HepG2 (cell line): ENCODE data around the gene KIF1B. TPM values are rescaled to one million over a fixed set of nuclear protein-coding genes. Genes with fewer than 3 reads are reported as not detected.

Experiments
- ATAC-seq: fragments of 200-7000 bp; cut with Tn5 transposase; 3 replicates; pipeline ENCODE4 v1.9.1; 2020; ENCODE audit warnings: mild to moderate bottlenecking, moderate library complexity
- BruUV-seq: library from RNA; stranded (reverse); fragments of 400-500 nt; replicated peaks from 2 replicates; lab custom pipeline; 2021; lab: Mats Ljungman, UMichigan
- CTCF ChIA-PET: fragments of 300-600 bp; formaldehyde crosslinking; extraction: SDS; loops from one replicate; lab custom pipeline; 2021; ENCODE audit warnings: low total read pairs, inconsistent platforms, low intra/inter-chr PET ratio; lab: Yijun Ruan, JAX
- POLR2A ChIA-PET: fragments of 350-600 bp; sonication (Branson Sonifier 250); formaldehyde crosslinking; loops from one replicate; lab custom pipeline; 2020; ENCODE audit warnings: antibody characterized with exemption, inconsistent platforms; lab: Yijun Ruan, JAX
- DNase-seq: peaks from one replicate; pipeline ENCODE4 v3.0.0-alpha.2; 2015; ENCODE audit warnings: low spot score
- FAIRE-seq: peaks from 3 replicates; lab custom pipeline; 2011; peaks lifted over from hg19 to GRCh38; lab: Jason Lieb, UNC
- H2AFZ ChIP-seq: one replicate; pipeline ENCODE4 v1.6.1; 2011; ENCODE audit warnings: low read length, inconsistent platforms
- H3K27ac ChIP-seq: fragments of 300-600 bp; 3 replicates; pipeline ENCODE4 v1.8.0; 2011; ENCODE audit warnings: mixed run types, mild to moderate bottlenecking, mixed read lengths, low read length, inconsistent platforms; ENCODE audit not compliant: insufficient read depth; ENCODE audit errors: extremely low read length
- H3K27me3 ChIP-seq, 2 experiments: fragments of 200-600 bp in 1 of 2; 2 replicates in 1 of 2; 3 replicates in 1 of 2; pipeline versions ENCODE4 v1.6.0 to v1.8.0; 2011; ENCODE audit warnings: low read length in 2 of 2, mild to moderate bottlenecking in 2 of 2, moderate library complexity in 2 of 2, inconsistent platforms in 1 of 2; ENCODE audit not compliant: insufficient read depth in 2 of 2, control insufficient read depth in 1 of 2
- H3K36me3 ChIP-seq, 2 experiments: fragments of 200-600 bp in 1 of 2; replicated peaks in 1 of 2; 2 replicates in 1 of 2; 3 replicates in 1 of 2; pipeline versions ENCODE4 v1.5.1 to v1.8.0; 2011; ENCODE audit warnings: low read length in 2 of 2, inconsistent platforms in 1 of 2; ENCODE audit not compliant: insufficient read depth in 2 of 2, control insufficient read depth in 1 of 2
- H3K4me1 ChIP-seq: 2 replicates; pipeline ENCODE4 v1.5.1; 2012; ENCODE audit warnings: low read length, inconsistent platforms; ENCODE audit not compliant: insufficient read depth
- H3K4me2 ChIP-seq: 2 replicates; pipeline ENCODE4 v1.6.0; 2011; ENCODE audit warnings: low read depth, low read length, inconsistent platforms
- H3K4me3 ChIP-seq, 3 experiments: fragments of 200-600 bp in 1 of 3; sonication (generic), shearing (Covaris generic) in 1 of 3; replicated peaks in 1 of 3; 2 replicates each; pipeline ENCODE4 v1.5.1; 2011 to 2016; ENCODE audit warnings: low read length in 3 of 3, inconsistent platforms in 2 of 3, low read depth in 2 of 3, mild to moderate bottlenecking in 2 of 3, control low read depth in 1 of 3, mixed read lengths in 1 of 3; ENCODE audit not compliant: insufficient read depth in 1 of 3
- H3K79me2 ChIP-seq: one replicate; pipeline ENCODE4 v1.6.1; 2011; ENCODE audit warnings: low read length, inconsistent platforms; ENCODE audit not compliant: insufficient read depth
- H3K9ac ChIP-seq: 2 replicates; pipeline ENCODE4 v1.6.0; 2011; ENCODE audit warnings: mild to moderate bottlenecking, low read depth, low read length, inconsistent platforms; ENCODE audit not compliant: insufficient read depth
- H3K9me3 ChIP-seq: 2 replicates; pipeline ENCODE4 v1.5.1; 2012; ENCODE audit warnings: mild to moderate bottlenecking, low read length
- H4K20me1 ChIP-seq: 2 replicates; pipeline ENCODE4 v1.6.0; 2011; ENCODE audit warnings: inconsistent platforms, mild to moderate bottlenecking, low read length, moderate library complexity; ENCODE audit not compliant: insufficient read depth
- IRF2 ChIP-seq: IDR thresholded peaks from 2 replicates; pipeline ENCODE4 v1.6.1; 2018; ENCODE audit warnings: missing genetic modification reagents, missing compliant biosample characterization
- MAFK ChIP-seq, 2 experiments: IDR thresholded peaks in 1 of 2; conservative IDR thresholded peaks in 1 of 2; 2 replicates each; pipeline ENCODE4 v1.6.1; 2011; ENCODE audit warnings: improper control_type of control experiment in 2 of 2, low read length in 2 of 2
- MEIS1 ChIP-seq: sonication (generic); formaldehyde crosslinking; IDR thresholded peaks from 2 replicates; pipeline ENCODE4 v1.9.0; 2021; ENCODE audit warnings: mild to moderate bottlenecking, missing genetic modification reagents, moderate library complexity, borderline replicate concordance
- SMARCC2 ChIP-seq: fragments of 450-650 bp; IDR thresholded peaks from 2 replicates; pipeline ENCODE4 v1.6.1; 2017; ENCODE audit warnings: antibody characterized with exemption, mild to moderate bottlenecking
- TFDP1 ChIP-seq: IDR thresholded peaks from 2 replicates; pipeline ENCODE4 v1.6.1; 2016; ENCODE audit warnings: missing compliant biosample characterization, missing genetic modification reagents, borderline replicate concordance
- ZNF703 ChIP-seq: sonication (generic); formaldehyde crosslinking; IDR thresholded peaks from 2 replicates; pipeline ENCODE4 v1.5.1; 2020; ENCODE audit warnings: missing genetic modification reagents, mild to moderate bottlenecking, moderate library complexity, borderline replicate concordance
- WGBS: methylation state at CpG from one replicate; pipeline ENCODE4 v1.1.6; 2017; ENCODE audit warnings: low lambda C conversion rate; 5-methylcytosine and 5-hydroxymethylcytosine counted together
- in situ Hi-C: cut with HindIII; loops from 2 replicates; pipeline ENCODE4 v1.10.0; 2017; ENCODE audit warnings: low pct_unique_long_range_greater_than_20kb; ENCODE audit not compliant: extremely low pct_ligation_motif_present
- intact Hi-C: fragments of 100-400 bp; cut with micrococcal nuclease; formaldehyde crosslinking; loops from one replicate; pipeline ENCODE4 v1.10.0; 2022; ENCODE audit not compliant: unreplicated experiment
- polyA plus RNA-seq, 8 experiments: library from polyadenylated mRNA; depleted of rRNA in 3 of 8; stranded (reverse) in 7 of 8; unstranded in 1 of 8; fragments of >200 nt; fragmentation: Illumina TruSeq in 4 of 8; extraction: Trizol in 4 of 8; gene quantifications; 2 replicates each; pipeline versions ENCODE4 v1.2.1 to v1.2.3, GENCODE V29; 2011 to 2016; ENCODE audit warnings: low read depth in 4 of 8, missing spikeins in 1 of 8, mixed read lengths in 1 of 8; ENCODE audit not compliant: insufficient read depth in 1 of 8
- total RNA-seq, 5 experiments: library from RNA; depleted of rRNA; stranded (reverse); fragments of >200 nt; fragmentation: Illumina TruSeq; extraction: Trizol; gene quantifications; 2 replicates each; pipeline ENCODE4 v1.2.3, GENCODE V29; 2016; ENCODE audit warnings: low read depth in 1 of 5

KIF1B gene
- total and polyA plus RNA-seq, 2 of the 13 experiments (the other 11 are each of a cell fraction or from before 2014, with no cell fraction given), result 26.7 to 32.5 TPM

- ATAC-seq (no peak), FAIRE-seq (no peak), DNase-seq (no peak)
- Histone ChIP-seq H3K79me2 (no peaks in the 10 kb centered on the region), H3K36me3 (peaks cover 9 to 39% of the 10 kb centered on the region in 2 experiments), H3K27ac (no peak overlapping the region), H2AFZ (no peak overlapping the region), H3K9ac (no peak overlapping the region), H4K20me1 (no peaks in the 10 kb centered on the region), H3K4me3 (no peak overlapping the region), H3K27me3 (no peaks in the 10 kb centered on the region), H3K9me3 (no peaks in the 10 kb centered on the region), H3K4me2 (no peak overlapping the region)
- in situ Hi-C loops, result no loop called here
- intact Hi-C loops, result no loop called here
- ChIA-PET CTCF (no interaction called here), POLR2A (no interaction called here)
- 100% methylated on average over 1 of the region's 1 CpG for WGBS
- BruUV-seq, result no TSS peak
- TF ChIP-seq MEIS1 (CRISPR knock-in tag) (no peak), MAFK (conservative IDR thresholded peaks at IDR 0.05 in 1 of 2, IDR thresholded peaks at IDR 0.05 in 1 of 2; ENCODE audit: low read length in 2 of 2) (0 out of 4 replicates have a peak, but pooled peaks of 1 of the 2 experiments have one; percentile 9), IRF2 (no peak)
- TF ChIP-seq, all 625 proteins: peak for 1
- peaks cover 13% of the 10 kb centered on the region for H3K4me1 ChIP-seq
These were observed 61.9 kb downstream of the KIF1B start for GRCh38 chr1:10272274-10272673.

GRCh38 chr1:10278880-10279279, 68.5 kb downstream of the KIF1B start:
- ATAC-seq (no peak), DNase-seq (no peak), FAIRE-seq (no peak)
- H3K36me3 ChIP-seq, result peaks cover 17 to 47% of the 10 kb centered on the region in 2 experiments
- ChIA-PET CTCF (no interaction called here), POLR2A (no interaction called here)
- H3K79me2 ChIP-seq, result no peaks in the 10 kb centered on the region
- H3K27me3 ChIP-seq, result no peaks in the 10 kb centered on the region
- BruUV-seq, result no TSS peak
- WGBS, result 86% methylated on average over 5 of the region's 5 CpGs
- TF ChIP-seq TFDP1 (no peak), ZNF703 (no peak), SMARCC2 (no peak)
- in situ Hi-C loops, result no loop called here
- no peak overlapping the region for H2AFZ ChIP-seq
- H4K20me1 ChIP-seq, result no peaks in the 10 kb centered on the region
- intact Hi-C loops, result no loop called here
- H3K9me3 ChIP-seq, result no peaks in the 10 kb centered on the region
- no peak overlapping the region for H3K4me3 ChIP-seq
- H3K4me1 ChIP-seq, result peaks cover 11% of the 10 kb centered on the region
- H3K27ac ChIP-seq, result no peak overlapping the region
- H3K4me2 ChIP-seq, result no peak overlapping the region
- H3K9ac ChIP-seq, result no peak overlapping the region
